Embryonic facial prominence (tissue), 1 donor: ENCODE data around the gene PABPC4L.
"Not testable (repeated sequence)": the region's sequence is repeated elsewhere in the genome, so short reads cannot be mapped to it uniquely, and the experiment has no call there.

Source experiments
- DNase-seq: peaks from one replicate; pipeline ENCODE4 v3.0.0-alpha.2; 2016; ENCODE audit errors: extremely low spot score

PABPC4L gene

DNA sequence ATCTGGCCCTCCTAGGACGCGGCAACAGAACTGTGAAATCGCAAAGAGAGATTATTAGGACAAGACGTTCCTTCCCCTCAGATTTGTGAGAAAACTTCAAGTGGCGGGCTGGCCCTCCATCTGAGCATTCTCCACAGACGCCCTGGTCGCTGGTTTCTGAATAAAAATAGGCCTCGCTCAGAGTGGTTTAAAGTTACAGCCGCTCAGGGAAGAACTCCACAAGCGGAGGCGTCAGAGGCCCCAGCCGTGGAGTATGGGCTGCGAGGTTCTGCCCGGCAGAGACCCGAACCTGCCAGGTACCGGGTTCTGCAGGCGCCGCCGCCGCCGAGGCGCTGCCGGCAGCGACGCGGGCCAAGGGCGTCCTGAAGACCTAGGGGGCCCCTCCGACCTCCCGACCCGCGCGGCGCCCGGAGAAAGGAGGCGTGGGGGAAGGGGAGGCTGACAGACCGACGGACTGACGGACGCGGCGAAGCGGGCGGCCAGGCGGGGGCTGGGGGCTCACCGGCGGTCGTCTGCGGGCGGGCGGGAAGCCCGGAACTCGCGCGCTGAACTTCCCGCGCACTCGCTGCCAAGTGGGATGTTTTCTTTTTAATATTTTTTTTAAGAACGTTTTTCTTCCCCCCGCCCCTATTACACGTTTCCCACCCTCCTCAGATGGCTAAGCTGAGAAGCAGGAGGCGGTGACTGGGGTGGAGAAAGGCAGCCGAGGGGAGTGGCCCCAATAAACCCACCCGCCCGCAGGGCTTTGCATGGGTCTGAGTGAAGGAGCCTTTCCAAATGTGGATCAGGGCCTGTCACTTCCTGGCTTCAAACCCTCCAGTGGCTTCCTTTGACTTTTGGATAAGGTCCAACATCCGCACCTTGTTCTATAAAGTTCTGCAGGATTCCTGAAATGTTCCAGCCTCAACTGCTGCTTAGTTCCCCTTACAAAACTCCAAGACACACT, at the start of gene PABPC4L:
TSS of gene PABPC4L (minus strand) at position 574 of the 946 bp plus-strand sequence. CDS start 770 bp downstream, outside the sequence.
- peak; percentile 92 for DNase-seq

DNA sequence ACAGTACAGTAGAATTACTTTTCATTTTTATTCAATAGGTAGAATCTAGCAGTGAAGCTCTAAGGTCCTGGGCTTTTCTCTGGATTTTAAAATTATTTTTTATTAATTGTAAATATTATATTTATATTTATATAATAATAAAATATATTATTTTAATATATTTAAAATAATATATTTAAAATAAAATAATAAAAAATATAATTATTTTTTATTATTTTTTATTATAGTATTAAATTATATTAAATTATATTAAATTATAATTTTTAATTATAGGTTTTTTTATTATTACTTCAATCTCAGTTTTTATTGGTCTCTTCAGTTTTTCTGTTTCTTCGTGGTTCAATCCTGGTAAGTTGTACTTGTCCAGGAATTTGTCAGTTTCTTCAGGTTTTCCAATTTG, 49.7 kb upstream of the PABPC4L start:
- DNase-seq, result no peak

DNA sequence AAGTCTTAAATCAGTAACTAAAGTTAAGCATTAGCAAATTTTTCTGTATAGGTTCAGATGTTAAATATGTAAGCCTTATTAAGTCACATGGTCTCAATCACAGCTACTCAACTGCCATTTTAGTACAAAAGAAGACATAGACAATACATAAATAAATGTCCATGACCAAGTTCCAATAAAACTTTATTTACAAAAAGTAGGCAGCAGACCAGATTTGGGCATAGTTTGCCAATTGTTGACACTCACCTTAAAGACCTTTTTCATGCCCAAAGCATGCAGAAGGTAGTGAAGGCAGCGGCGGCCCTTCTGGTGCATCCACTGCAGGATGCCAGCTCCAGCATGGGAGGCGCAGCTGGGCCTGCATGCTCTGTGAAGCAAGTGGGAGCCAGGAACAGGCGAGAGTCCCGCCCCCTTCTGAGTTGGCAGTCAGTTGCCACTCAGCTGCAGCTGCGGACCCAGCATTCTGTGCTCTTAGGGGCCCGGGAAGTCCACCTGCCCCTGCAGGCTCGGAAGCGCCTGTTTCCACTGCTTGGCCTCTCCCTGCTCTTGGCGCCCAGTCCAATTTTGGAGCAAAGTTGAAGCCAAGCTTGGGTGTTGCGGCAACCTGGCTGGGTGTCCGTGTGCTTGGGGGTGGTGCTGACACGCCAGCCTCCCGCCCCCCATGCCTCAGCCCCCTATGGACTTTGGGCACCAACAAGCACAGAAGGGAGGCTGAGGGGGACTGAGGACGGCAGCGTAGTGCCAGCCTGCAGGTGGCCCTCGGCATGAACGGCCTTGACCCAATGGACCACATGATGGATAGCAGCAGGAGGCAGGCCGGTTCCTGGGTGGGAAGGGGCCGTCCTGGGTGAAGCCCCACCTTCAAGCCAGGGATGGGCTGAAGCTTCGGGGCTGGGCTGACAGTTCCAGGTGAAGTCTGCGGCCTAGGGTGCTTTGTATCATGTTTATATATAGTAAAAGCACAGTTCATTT, 42.4 kb upstream of the PABPC4L start:
- no peak for DNase-seq

DNA sequence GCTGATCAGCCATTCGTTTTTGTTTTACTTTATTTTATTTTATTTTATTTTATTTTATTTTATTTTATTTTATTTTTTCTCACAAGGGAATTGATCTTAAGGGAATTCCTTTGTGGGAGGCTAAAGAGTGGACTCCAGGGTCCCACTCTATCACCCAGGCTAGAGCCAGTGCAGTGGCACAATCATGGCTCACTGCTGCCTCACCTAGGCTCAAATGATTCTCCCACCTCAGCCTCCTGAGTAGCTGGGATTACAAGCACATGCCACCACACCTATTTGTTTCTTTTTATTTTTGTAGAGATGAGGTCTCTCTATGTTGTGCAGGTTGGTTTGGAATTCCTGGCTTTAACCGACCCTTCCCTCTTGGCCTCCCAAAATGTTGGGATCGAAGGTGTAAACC, 17.5 kb upstream of the PABPC4L start:
- DNase-seq, result no peak

DNA sequence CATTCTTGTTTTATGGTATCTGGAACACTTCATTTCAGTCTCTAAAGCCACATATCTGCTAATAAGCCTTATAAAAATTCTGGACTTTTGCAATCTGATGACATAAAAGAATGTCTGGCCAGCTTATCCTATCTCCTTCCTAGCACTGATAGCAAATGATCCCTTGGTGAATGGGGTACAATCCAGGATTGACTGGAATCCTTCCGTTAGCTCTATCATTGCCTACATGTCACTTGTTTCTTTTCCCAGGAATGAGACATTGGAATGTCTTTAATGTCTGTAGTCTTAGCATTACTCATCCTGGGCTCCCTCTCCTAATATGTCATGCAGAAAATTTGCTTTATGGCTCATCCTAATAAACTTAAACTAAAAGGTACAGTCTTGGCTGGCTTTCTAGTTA, 14.8 kb upstream of the PABPC4L start:
- DNase-seq, result no peak

DNA sequence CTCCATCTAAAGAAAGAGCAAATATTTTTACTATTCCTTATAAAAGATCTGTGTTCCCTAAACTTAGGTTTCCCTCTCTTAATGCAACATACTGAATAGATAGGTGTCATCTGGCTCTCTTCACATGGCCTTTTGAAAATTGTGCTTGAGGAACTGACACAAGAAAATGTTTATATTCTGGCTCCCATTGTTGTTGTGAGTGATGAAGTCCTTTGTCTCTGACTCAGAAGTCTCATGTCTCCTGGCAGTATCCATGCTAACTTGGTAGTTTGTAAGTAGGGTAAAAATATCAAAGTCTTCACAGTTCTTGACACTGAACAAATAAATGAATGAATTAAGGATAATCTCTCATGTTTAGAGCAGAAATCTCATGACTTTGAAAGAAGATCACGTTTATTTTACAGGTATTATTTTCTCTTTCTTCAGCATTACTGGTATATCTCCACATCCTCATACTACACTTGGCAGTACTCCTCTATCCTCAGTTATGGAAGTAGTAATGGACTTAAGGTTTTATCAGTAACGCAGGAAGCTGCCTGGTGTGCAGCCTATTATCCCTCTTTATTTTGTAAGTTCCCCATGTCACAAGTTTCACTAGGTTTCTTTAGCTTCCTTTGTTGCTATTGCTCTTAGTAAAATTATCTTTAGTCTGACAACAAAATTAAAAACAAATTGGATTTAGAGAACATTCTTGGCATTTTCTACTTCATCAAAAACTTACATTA, 14.2 kb upstream of the PABPC4L start:
- no peak for DNase-seq

DNA sequence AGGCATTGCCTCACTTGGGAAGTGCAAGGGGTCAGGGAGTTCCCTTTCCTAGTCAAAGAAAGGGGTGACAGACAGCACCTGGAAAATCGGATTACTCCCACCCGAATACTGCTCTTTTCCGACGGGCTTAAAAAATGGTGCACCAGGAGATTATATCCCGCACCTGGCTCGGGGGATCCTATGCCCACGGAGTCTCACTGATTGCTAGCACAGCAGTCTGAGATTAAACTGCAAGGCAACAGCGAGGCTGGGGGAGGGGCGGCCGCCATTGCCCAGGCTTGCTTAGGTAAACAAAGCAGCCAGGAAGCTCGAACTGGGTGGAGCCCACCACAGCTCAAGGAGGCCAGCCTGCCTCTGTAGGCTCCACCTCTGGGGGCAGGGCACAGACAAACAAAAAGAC, 6.4 kb upstream of the PABPC4L start:
- not testable (repeated sequence) for DNase-seq

DNA sequence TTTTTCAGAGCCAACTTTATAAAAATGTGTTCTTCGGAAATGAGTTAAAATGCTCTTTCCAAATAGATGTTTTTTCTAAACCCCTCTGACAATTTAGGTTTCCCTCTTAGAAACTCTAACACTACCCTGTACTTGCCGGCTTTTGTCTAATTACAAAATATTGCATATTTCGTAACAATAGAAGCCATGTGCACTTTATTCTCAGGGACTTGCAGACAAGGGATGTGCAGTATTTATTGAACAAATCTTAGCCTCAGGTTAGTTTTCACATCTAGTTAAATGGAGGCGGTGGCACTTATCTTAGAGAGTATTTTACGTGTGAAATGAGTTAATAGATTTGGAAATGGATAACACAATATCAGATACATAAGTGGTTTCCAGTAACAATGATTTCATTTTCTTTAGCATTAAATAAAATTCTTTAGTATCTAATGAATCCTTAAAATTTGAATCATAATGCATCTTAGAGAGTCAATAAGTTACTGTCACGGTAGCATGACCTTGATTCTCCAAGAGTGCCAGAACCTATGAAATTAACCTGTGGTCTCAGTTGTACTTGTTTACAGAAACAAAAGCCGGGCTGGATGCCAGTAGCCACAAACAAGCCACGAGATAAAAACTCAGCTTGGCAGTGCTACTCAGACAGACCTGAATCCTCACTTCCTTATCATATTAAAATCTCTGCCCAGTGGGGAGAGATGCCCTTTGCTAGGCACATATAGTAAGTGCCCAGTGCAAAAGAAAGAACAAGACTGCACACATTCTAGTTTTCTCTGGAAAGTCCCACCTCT, 772 bp upstream of the PABPC4L start:
- no peak for DNase-seq

DNA sequence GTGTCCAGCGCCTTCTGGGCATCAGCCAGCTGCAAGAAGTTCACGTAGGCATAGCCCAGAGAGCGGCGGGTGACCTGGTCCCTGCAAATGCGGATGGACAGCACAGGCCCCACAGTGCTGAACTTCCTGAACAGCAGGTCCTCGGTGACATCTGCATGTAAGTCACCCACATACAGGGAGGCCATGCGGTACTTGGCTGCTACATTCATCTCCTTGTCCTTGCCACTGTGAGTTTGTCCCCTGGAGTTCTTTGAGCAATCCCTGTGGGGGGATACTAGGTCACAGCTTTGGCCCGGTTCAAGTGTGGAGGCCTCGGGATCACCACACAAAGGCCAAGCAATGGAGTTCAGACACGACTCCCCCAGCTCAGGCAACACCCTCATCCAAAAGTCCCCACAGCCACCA, 776 bp downstream of the PABPC4L start:
- no peak for DNase-seq

DNA sequence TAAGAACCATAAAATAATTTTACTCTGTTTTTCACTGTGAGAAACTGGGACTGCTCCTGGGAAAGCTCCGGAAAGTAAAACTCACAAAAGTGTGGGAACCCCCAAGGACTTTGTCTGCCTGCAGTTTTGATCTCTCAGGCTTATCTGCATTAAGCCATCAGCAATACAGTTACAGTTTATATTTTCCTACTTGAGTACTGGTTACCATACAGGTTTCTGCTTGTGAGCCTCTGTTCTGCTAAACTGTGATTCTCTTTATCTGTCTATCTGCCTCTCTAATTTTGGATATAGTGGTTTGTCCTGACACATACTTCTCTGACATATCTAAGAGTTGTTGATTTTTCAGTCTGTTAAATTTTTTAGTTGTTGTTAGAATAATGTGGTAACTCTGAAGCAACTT, 11.6 kb downstream of the PABPC4L start:
- no peak for DNase-seq

DNA sequence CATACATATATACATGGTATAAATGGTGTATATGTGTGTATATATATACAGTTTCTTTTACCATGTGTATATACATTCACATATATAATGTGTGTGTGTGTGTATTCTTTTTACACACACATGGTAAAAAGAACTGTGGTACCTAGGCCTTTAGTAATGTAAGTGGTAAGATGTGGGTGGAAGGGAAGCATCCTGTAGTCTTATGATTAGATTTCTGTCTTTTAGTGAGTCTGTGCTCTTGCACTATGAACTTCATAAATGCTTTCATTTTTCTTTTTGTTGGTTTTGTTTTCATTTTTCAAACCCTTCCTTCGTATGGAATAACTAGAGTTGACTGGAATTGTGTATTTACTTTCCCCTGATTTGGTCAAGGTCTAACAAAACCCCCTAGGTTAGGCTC, 12.1 kb downstream of the PABPC4L start:
- DNase-seq, result no peak

DNA sequence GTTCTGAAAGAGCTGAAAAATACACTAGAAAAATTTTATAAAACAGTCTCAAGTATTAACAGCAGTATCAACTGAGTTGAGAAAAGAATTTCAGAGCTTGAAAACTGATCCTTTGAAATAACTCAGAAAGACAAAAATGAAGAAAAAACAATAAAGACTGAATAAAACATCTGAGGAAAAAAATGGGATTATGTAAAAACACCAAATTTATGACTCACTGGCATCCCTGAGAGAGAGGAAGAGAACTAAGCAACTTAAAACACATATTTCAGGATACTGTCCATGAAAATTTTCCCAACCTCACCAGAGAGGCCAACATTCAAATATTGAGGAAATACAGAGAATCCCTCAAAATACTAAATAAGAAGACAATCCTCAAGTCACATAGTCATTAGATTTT, 22.9 kb downstream of the PABPC4L start:
- DNase-seq, result no peak

DNA sequence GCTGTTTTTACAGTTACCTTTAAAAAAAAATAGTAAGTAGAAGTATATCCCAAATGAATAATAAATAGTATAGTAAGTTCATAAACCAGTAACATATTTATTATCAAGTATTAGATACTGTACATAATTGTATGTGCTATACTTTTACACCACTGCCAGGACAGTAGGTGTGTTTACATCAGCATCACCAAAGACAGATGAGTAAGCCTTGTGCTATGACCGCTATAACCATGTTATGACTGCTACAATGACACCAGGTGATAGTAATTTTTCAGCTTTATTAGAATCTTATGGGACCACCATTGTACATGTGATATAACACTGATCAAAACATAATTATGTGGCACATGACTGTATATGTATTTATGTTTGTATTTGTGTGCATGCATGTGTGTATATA, 27.3 kb downstream of the PABPC4L start:
- no peak for DNase-seq

DNA sequence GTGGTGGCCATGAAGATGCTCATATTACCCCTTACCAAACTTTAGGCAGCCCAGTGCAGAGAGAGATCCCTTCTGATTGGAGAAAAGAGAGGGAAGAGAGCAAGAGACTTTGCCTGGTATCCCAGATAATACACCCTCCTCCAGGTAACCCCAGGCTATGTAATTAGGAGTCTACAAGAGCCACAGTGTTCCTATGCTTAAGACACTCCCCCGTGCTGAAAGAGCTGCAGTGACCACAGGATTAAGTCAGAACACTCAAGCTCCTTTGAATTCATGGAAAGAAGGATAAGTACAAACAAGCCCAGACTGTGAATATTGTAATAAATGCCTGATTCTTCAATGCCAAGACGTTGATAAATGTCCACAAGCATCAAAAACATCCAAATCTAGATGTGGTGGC, 41.4 kb downstream of the PABPC4L start:
- no peak for DNase-seq

DNA sequence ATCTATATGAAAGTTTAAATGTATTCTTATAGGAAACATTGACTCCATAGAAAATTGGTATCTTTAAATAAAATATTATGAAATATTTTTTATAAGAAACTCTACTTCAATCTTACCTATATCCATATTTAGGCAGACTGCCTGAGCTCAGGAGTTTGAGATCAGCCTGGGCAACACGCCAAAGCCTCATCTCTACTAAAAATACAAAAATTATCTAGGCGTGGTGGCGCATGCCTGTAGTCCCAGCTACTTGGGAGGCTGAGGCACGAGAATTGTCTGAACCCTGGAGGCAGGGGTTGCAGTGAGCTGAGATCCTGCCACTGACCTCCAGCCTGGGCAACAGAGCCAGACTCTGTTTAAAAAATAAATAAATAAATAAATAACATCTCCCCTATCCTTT, 47.5 kb downstream of the PABPC4L start:
- DNase-seq, result no peak

DNA sequence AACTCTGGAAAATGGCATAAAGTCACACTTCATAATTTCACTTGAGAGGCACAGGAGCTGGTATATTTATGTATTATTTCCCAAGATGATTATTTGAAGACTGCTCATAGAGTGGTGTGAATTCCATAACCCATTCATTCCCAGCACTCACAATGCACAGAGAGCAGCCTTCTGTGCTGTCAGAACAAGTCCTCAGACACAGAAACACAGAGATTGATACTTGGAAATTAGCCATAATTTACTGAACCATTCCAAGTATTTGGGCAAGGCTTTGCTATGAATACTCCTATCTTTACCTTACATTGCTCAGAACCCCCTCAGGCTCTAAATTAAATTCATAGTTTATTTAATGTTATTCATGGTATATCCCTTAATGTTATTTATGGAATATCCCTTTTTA, 53.6 kb downstream of the PABPC4L start:
- DNase-seq, result no peak
